ENCODE measurements around the gene RYR1. TPM values are rescaled to one million over a fixed set of nuclear protein-coding genes. Genes with fewer than 3 reads are reported as not detected.

RYR1 gene
- total RNA-seq, 1 donor from 2014 or later, result 7.4 TPM

DNA sequence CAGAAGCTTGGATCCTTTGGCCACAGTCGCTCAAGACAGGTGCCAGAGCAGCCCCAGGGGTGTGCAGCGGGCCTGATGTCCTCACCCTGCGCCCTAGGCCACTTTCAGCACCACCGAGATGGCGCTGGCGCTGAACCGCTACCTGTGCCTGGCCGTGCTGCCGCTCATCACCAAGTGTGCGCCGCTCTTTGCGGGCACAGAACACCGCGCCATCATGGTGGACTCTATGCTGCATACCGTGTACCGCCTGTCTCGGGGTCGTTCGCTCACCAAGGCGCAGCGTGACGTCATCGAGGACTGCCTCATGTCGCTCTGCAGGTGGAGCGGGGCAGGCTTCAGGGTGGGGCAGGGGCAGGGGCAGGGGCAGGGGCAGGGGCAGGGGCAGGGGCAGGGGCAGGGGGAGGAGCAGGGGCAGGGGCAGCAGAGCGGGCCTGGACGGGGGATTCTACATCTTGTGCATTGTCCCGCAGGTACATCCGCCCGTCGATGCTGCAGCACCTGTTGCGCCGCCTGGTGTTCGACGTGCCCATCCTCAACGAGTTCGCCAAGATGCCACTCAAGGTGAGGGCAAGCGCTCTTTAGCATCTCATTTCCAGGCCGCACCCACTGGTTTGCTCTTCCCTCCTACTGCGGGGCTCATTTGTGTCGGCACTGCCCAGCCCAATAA lies 69.1 kb downstream of the RYR1 start:
- Histone ChIP-seq H3K4me3 (ENCODE audit: low read depth, low read length) (no peak overlapping the region), H3K36me3 (ENCODE audit: control insufficient read depth, insufficient read depth, low read length) (no peaks in the 10 kb centered on the region), H3K27me3 (ENCODE audit: control insufficient read depth, insufficient read depth, low read length) (no peaks in the 10 kb centered on the region)
- DNase-seq (ENCODE audit: low read depth) (no peak), FAIRE-seq (no peak)
- TF ChIP-seq, protein P1, sequence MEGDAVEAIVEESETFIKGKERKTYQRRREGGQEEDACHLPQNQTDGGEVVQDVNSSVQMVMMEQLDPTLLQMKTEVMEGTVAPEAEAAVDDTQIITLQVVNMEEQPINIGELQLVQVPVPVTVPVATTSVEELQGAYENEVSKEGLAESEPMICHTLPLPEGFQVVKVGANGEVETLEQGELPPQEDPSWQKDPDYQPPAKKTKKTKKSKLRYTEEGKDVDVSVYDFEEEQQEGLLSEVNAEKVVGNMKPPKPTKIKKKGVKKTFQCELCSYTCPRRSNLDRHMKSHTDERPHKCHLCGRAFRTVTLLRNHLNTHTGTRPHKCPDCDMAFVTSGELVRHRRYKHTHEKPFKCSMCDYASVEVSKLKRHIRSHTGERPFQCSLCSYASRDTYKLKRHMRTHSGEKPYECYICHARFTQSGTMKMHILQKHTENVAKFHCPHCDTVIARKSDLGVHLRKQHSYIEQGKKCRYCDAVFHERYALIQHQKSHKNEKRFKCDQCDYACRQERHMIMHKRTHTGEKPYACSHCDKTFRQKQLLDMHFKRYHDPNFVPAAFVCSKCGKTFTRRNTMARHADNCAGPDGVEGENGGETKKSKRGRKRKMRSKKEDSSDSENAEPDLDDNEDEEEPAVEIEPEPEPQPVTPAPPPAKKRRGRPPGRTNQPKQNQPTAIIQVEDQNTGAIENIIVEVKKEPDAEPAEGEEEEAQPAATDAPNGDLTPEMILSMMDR (IDR thresholded peaks at IDR 0.05; ENCODE audit: insufficient read depth, low read length, severe bottlenecking), result no peak

DNA sequence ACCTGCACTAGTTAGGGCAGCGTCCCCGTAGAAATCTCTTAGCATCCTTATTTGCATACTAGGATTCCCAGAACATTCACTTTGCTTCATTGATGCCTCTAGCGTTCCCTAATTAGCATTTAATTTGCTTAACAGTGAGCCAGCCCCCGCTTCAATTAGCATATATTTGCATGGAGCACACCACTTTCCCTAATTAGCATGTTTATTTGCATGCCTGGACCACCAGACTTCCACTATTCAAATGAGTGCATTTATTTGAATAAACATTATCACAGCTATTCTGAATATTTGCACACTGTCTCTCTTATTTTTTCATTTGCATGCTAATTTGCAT lies 69.6 kb downstream of the RYR1 start:
- no peak for FAIRE-seq
- no peak for DNase-seq (ENCODE audit: low read depth)
- no peaks in the 10 kb centered on the region for H3K36me3 ChIP-seq (ENCODE audit: control insufficient read depth, insufficient read depth, low read length)
- no peak overlapping the region for H3K4me3 ChIP-seq (ENCODE audit: low read depth, low read length)
- TF ChIP-seq, protein P1 (IDR thresholded peaks at IDR 0.05; ENCODE audit: insufficient read depth, low read length, severe bottlenecking), result no peak
- H3K27me3 ChIP-seq (ENCODE audit: control insufficient read depth, insufficient read depth, low read length), result no peaks in the 10 kb centered on the region

DNA sequence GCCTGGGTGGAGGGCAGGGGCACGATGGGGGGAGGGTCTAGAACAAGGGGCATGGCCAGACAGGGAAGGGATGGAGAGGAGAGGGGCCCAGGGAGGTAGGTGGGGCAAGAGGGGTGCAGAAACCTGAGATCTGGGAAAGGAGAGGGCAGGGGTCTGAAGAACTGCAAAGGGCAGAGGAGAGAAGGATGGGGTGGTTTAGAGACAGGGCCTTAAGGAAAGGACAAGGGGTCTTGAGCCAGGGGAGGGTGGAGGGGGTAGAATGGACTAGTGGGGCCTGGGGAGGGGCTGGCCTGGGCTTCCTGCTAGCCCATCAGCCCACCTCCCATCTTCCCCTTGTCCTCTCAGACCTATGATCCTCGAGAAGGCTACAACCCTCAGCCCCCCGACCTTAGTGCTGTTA lies 72.5 kb downstream of the RYR1 start:
- FAIRE-seq (no peak), DNase-seq (ENCODE audit: low read depth) (no peak)
- no peak overlapping the region for H3K4me3 ChIP-seq (ENCODE audit: low read depth, low read length)
- H3K36me3 ChIP-seq (ENCODE audit: control insufficient read depth, insufficient read depth, low read length), result no peaks in the 10 kb centered on the region
- no peaks in the 10 kb centered on the region for H3K27me3 ChIP-seq (ENCODE audit: control insufficient read depth, insufficient read depth, low read length)
- TF ChIP-seq, protein P1 (IDR thresholded peaks at IDR 0.05; ENCODE audit: insufficient read depth, low read length, severe bottlenecking), result no peak

DNA sequence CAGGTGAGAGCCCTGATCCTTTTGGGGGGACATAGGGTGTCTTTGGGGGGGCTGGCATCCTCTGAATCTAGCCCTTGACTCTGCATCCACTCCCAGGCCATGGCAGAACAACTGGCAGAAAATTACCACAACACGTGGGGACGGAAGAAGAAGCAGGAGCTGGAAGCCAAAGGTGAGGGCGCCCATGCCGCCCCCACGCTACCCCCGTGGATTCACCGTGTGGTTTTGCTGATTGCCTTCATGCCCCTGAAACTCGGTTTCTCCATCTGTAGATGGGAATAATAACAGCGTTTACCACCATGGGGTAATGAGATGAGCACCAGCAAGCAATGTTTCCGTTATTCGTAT lies 72.9 kb downstream of the RYR1 start:
- DNase-seq (ENCODE audit: low read depth) (no peak), FAIRE-seq (no peak)
- TF ChIP-seq, protein P1 (IDR thresholded peaks at IDR 0.05; ENCODE audit: insufficient read depth, low read length, severe bottlenecking), result no peak
- Histone ChIP-seq H3K36me3 (ENCODE audit: control insufficient read depth, insufficient read depth, low read length) (no peaks in the 10 kb centered on the region), H3K4me3 (ENCODE audit: low read depth, low read length) (no peak overlapping the region), H3K27me3 (ENCODE audit: control insufficient read depth, insufficient read depth, low read length) (no peaks in the 10 kb centered on the region)

DNA sequence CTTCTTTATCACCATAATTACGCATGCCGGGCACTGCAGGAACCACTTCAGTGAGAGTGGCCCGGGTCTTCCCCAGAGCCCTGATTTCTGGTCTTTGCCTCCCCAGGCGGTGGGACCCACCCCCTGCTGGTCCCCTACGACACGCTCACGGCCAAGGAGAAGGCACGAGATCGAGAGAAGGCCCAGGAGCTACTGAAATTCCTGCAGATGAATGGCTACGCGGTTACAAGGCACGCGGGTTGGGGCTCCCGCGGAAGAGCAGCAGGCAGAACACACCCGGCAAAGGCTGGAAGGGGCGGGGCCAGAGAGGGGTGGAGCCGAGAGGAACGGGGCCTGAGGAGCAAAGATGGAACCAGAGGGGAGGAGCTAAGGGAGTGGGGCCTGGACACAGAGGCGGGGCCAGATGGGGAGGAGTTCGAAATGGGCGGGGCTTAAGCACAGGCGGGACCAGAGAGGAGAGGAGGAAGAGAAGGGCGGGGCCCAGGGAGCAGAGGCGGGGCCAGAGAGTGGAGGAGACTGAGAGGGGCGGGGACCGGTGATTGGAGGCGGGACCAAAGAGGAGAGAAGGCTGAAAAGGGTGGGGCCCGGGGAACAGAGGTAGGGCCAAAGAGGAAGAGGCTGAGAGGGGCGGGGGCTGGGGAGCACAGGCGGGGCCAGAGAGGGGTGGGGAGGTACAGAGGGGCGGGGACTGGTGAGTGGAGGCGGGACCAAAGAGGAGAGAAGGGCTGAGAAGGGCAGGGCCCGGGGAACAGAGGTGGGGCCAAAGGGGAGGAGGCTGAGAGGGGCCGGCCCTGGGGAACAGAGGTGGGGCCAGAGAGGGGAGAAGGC lies 73.4 kb downstream of the RYR1 start:
- H3K36me3 ChIP-seq (ENCODE audit: control insufficient read depth, insufficient read depth, low read length), result no peaks in the 10 kb centered on the region
- FAIRE-seq (no peak), DNase-seq (ENCODE audit: low read depth) (peak; percentile 75)
- H3K27me3 ChIP-seq (ENCODE audit: control insufficient read depth, insufficient read depth, low read length), result no peaks in the 10 kb centered on the region
- TF ChIP-seq, protein P1 (IDR thresholded peaks at IDR 0.05; ENCODE audit: insufficient read depth, low read length, severe bottlenecking), result no peak
- no peak overlapping the region for H3K4me3 ChIP-seq (ENCODE audit: low read depth, low read length)

Measured in bronchial epithelial cell (primary cell).